Measurements from ENCODE around the gene SH3RF1.

DNA sequence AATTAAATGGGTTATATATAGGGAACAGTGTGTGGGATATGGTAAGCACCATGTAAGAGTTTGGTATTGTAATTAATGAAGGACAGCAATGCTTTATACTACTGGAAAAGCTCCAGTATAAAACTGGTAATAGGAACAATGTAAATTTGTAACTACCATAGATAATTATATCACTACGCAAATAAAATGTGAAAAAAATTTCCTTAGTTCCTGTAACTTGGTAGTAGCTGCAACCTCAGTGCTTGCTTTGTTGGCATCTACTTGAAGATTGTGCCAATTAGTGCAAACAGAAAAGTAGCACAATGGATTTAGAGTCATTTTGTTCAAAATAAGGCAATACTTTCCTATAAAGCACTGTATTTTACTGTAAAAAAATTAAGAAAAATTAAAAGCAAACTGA is 34.4 kb upstream of the SH3RF1 start:
- TF ChIP-seq, protein P1, sequence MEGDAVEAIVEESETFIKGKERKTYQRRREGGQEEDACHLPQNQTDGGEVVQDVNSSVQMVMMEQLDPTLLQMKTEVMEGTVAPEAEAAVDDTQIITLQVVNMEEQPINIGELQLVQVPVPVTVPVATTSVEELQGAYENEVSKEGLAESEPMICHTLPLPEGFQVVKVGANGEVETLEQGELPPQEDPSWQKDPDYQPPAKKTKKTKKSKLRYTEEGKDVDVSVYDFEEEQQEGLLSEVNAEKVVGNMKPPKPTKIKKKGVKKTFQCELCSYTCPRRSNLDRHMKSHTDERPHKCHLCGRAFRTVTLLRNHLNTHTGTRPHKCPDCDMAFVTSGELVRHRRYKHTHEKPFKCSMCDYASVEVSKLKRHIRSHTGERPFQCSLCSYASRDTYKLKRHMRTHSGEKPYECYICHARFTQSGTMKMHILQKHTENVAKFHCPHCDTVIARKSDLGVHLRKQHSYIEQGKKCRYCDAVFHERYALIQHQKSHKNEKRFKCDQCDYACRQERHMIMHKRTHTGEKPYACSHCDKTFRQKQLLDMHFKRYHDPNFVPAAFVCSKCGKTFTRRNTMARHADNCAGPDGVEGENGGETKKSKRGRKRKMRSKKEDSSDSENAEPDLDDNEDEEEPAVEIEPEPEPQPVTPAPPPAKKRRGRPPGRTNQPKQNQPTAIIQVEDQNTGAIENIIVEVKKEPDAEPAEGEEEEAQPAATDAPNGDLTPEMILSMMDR (IDR thresholded peaks at IDR 0.05; ENCODE audit: low read depth, low read length, missing input control), result no peak
- TF ChIP-seq FOXA1 (IDR thresholded peaks at IDR 0.05) (no peak), SP1 (IDR thresholded peaks at IDR 0.05) (no peak)

Measured in liver (tissue), 3 donors.